GM18517 (cell line): Measurements from ENCODE around the gene FSTL4.

ENCODE experiments used
- ATAC-seq: cut with Tn5 transposase; IDR thresholded peaks from one replicate; pipeline ENCODE4 v1.9.1; 2021; ENCODE audit warnings: mild to moderate bottlenecking, moderate library complexity; ENCODE audit not compliant: unreplicated experiment

FSTL4 gene

DNA sequence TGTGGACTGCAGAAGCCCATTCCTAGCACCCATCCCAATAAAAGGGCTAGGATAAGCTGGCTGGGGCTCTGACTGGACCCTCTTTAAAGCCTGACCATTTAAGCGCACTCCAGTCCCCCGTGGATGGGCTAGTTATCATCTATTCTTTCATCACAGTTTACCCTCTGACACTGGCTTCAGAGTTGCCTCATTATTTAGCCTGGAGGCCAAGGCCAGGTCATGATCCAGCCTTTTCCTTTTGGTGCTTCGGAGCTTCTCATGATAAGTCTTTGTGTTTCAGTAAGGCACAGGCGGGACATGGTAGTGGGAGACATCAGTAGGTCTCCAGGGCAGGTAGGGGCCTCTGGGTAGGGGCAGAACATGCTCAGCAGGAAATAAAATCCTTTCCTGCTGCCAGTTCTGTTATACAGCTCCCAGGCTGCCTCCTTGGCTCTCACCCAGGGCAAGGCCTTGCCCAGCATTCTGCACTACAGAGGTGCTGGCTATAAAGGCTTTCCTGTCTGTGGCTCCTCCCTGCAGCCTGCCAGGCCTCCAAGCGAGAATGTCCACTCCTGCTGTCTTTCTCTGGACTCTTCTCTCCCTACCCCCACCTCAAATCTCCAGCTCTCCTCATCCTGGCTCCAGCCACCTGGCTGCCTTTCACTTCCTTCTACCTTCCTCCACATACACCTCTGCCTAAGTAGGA lies 128.8 kb downstream of the FSTL4 start:
- no peak for ATAC-seq

DNA sequence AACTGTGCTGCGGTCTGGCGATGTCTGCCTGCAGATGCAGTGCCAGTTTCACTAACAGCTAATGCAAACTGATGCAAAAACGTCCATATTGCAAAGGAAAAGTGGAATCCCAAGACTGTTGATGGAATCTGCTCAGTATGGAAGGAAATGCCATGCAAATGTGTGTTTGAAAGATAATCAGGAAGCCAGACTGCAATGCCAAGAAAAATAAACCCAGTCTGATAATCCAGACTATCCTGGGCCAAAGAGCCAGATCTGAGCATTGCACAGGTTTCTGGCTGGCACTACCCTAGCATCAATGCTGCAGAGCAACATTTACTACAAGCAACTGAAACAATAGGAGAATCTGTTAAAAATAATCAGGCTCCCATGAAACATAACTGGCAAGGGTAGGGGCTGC lies 130.3 kb downstream of the FSTL4 start:
- ATAC-seq, result no peak

- ATAC-seq, result no peak
Measured at GRCh38 chr5:133480866-133481265, 131.5 kb downstream of the FSTL4 start.

GRCh38 chr5:133480366-133480765 lies 132.0 kb downstream of the FSTL4 start:
- ATAC-seq, result no peak

DNA sequence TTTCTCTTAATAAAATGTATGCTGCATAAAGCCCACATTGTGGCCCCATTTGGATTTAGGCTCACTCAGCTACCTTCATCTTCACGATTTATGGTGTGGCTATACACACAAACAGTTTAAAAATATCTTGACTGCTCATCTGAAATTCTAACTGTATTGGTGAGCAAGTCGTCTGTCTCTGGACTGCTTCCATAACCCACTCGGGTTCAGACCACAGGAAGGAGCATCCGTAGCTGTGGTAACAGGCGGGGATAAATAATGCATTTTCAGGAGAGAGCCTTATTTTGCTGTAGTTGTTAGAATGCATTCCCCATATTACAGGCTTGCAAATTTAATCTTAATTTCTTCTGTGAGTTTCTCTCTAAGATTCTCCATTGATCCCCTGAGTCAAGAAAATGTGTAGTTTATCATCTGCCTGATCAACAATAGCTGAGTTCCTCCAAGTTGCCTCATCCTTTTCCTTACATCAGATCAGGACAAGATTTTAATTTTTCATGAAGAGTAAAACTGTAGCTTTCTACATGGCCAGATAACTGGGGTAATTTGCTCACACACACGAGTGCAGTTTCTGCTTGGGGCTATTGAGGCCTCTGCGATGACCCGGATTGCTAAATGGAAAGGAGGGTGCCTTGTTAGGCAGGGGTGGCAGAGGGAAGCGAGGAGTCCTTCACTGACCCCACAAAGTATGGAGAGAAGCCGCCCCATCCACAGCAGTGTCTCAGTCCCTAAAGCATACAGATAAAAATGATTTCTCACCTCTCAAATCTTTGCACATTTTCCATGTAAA lies 133.9 kb downstream of the FSTL4 start:
- no peak for ATAC-seq

GRCh38 chr5:133475986-133476385 lies 136.4 kb downstream of the FSTL4 start:
- ATAC-seq, result no peak

GRCh38 chr5:133474851-133475590 lies 137.3 kb downstream of the FSTL4 start:
- ATAC-seq, result no peak

- ATAC-seq, result no peak
Measured at GRCh38 chr5:133473291-133473690, 139.1 kb downstream of the FSTL4 start.

DNA sequence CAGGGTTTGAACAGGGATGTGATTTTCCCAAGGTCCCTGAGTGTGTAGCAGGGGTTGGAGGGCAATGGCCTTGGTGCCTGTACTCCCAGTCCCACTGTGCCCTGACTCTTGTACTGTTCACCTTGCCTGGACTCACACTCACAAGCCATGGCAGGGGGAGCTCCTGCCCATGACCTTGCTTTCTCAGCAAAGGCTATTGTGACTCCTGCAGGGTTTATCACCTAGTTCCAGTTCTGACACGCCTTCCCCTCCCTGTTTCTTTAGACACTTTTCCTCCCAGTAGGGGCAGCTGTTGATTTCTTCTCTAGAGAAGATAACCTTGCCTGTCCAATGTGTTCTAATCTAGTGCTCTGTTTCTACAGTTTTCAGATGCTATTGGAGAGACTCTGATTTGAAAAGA lies 139.5 kb downstream of the FSTL4 start:
- ATAC-seq, result no peak

GRCh38 chr5:133471699-133472098 lies 140.6 kb downstream of the FSTL4 start:
- ATAC-seq, result no peak

DNA sequence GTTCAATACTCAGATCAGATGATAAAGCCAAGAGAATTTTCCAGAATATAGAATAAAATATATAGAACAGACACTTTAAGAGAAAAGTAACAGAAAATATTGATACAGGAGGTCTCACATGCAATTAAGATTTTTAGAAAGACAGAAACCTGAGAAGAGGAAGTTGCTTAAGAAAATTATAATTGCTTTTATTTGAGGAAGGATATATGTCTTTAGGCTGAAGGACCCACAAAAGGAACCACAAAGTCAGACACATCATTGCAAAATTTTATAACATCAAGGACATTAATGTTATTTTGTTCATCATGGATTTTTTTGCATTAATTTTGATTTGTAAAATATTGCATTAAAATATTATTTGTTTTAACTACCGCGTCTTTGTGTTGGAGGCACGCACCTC lies 141.5 kb downstream of the FSTL4 start:
- no peak for ATAC-seq

DNA sequence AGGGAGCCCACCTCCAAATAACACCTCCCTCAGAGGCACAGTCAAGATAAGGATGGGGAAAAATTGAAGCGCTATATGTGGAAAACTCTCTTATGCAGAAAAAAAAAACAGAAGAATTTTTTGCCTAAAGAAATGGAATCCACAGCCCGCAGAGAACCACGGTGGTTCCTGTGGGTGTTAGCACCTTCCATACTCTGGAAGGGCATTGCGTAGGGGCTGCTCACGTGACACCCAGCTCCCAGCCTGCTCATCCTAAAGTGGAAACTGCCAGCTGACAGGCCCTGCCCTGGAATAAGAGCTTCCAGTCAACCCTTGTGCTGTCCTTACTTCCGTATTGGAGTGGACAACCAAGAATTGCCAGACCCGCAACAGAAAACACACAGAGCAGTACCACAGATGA lies 142.5 kb downstream of the FSTL4 start:
- no peak for ATAC-seq

- no peak for ATAC-seq
Measured at GRCh38 chr5:133469252-133469651, 143.1 kb downstream of the FSTL4 start.

GRCh38 chr5:133468596-133468995 lies 143.7 kb downstream of the FSTL4 start:
- ATAC-seq, result no peak

- ATAC-seq, result no peak
Measured at GRCh38 chr5:133467826-133468463, 144.4 kb downstream of the FSTL4 start.

- no peak for ATAC-seq
Measured at GRCh38 chr5:133467335-133467779, 145.0 kb downstream of the FSTL4 start.

DNA sequence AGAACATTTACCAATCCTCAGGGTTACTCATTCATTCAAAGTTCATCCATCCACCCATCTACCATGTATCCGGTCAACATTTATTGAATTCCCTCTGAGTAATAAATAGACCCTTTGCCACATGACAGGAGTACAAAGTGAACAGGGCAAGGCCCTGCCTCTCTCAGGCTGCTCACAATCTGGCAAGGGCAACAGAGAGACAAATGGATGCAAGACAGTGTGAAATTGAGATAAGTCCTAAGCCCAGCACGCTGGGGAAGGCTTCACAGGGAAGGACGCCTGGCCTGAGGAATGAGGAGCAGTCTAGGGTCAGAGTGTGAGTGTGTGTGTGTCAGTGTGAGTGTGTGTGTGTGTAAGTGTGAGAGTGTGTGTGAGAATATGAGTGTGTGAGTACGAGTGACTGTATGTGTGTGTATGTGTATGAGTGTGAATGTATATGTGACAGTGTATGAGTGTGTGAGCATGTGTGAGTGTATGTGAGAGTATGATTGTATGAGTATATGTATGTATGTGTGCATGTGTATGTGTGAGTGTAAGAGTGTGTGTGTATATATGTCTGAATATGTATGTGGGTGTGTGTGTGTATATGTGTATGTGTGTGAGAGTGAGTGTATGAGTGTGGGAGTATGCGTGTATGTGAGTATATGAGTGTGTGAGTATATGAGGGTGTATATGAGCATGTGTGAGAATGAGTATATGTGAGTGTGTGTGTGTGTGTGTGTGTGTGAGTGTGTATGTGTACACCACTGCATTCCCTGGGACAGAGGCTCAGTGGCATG lies 145.6 kb downstream of the FSTL4 start:
- no peak for ATAC-seq

- no peak for ATAC-seq
Measured at GRCh38 chr5:133464013-133464412, 148.3 kb downstream of the FSTL4 start.

GRCh38 chr5:133461796-133462516 lies 150.4 kb downstream of the FSTL4 start:
- no peak for ATAC-seq
